Measurements from ENCODE around the gene SAP25.

DNA sequence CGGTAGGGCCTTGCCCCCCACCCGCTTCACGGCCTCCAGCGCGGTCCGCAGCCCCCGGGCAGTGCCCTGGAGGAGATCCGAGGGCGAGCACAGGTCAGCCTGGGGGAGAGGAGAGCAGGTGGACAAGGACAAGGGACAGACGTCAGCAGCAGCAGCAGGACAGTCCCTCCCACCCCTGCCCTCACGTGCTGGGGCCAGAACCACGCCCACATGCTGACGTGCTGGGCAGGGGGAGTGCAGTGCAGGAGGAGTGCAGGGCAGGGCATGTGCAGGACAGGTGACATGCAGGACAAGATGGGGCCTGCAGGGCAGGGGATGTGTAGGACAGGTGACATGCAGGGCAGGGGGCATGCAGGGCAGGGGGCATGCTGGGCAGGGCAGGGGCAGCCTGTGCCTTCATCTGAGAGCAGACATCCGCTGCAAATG lies 1.5 kb upstream of the SAP25 start:
- TF ChIP-seq, protein P1, sequence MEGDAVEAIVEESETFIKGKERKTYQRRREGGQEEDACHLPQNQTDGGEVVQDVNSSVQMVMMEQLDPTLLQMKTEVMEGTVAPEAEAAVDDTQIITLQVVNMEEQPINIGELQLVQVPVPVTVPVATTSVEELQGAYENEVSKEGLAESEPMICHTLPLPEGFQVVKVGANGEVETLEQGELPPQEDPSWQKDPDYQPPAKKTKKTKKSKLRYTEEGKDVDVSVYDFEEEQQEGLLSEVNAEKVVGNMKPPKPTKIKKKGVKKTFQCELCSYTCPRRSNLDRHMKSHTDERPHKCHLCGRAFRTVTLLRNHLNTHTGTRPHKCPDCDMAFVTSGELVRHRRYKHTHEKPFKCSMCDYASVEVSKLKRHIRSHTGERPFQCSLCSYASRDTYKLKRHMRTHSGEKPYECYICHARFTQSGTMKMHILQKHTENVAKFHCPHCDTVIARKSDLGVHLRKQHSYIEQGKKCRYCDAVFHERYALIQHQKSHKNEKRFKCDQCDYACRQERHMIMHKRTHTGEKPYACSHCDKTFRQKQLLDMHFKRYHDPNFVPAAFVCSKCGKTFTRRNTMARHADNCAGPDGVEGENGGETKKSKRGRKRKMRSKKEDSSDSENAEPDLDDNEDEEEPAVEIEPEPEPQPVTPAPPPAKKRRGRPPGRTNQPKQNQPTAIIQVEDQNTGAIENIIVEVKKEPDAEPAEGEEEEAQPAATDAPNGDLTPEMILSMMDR (IDR thresholded peaks at IDR 0.05), result no peak
- TF ChIP-seq POLR2A (IDR thresholded peaks at IDR 0.05), result no peak

Measured in adrenal gland (tissue), 5 donors.